ENCODE measurements around the gene TAS2R38.
"Not testable (repeated sequence)": the region's sequence is repeated elsewhere in the genome, so short reads cannot be mapped to it uniquely, and the experiment has no call there.

The TAS2R38 gene
- total RNA-seq = 0 to 0.66 (median 0) reads per million in 17 experiments

GRCh38 chr7:141973673-141974072 is at the start of gene TAS2R38:
Gene TAS2R38, minus strand, starts transcription at chr7:141973773. Its CDS starts 84 bp downstream, at chr7:141973689.
- DNase-seq = no peak

- DNase-seq = no peak
Measured at GRCh38 chr7:142018154-142018553, 44.6 kb upstream of the TAS2R38 start.

- no peak for DNase-seq
Measured at GRCh38 chr7:142017451-142017850, 43.9 kb upstream of the TAS2R38 start.

GRCh38 chr7:142012825-142013511 is 39.4 kb upstream of the TAS2R38 start:
- peak; percentile 53 to 72 (median 65) for DNase-seq

- DNase-seq = no peak
Measured at GRCh38 chr7:142010952-142011548, 37.5 kb upstream of the TAS2R38 start.

GRCh38 chr7:142009187-142009586 is 35.6 kb upstream of the TAS2R38 start:
- DNase-seq = no peak

- no peak for DNase-seq
Measured at GRCh38 chr7:142006577-142006976, 33.0 kb upstream of the TAS2R38 start.

- no peak for DNase-seq
Measured at GRCh38 chr7:142002179-142002578, 28.6 kb upstream of the TAS2R38 start.

GRCh38 chr7:142001163-142001874 is 27.7 kb upstream of the TAS2R38 start:
- DNase-seq = no peak

GRCh38 chr7:142000244-142000643 is 26.7 kb upstream of the TAS2R38 start:
- DNase-seq = no peak

- DNase-seq = no peak
Measured at GRCh38 chr7:141999058-141999623, 25.6 kb upstream of the TAS2R38 start.

- DNase-seq = no peak
Measured at GRCh38 chr7:141993354-141993753, 19.8 kb upstream of the TAS2R38 start.

- peak in 1 of 4 experiments; percentile 26 for DNase-seq
Measured at GRCh38 chr7:141992688-141993087, 19.1 kb upstream of the TAS2R38 start.

GRCh38 chr7:141992156-141992555 is 18.6 kb upstream of the TAS2R38 start:
- peak; percentile 60 to 85 (median 80) for DNase-seq

GRCh38 chr7:141991140-141991539 is 17.6 kb upstream of the TAS2R38 start:
- DNase-seq = peak in 3 of 4 experiments; percentile 27 to 41 (median 31)

GRCh38 chr7:141990011-141990725 is 16.6 kb upstream of the TAS2R38 start:
- DNase-seq = peak in 3 of 4 experiments; percentile 10 to 56 (median 55)

GRCh38 chr7:141987803-141988202 is 14.2 kb upstream of the TAS2R38 start:
- DNase-seq = not testable (repeated sequence)

GRCh38 chr7:141986923-141987322 is 13.3 kb upstream of the TAS2R38 start:
- no peak for DNase-seq

GRCh38 chr7:141985926-141986325 is 12.4 kb upstream of the TAS2R38 start:
- DNase-seq = not testable (repeated sequence)

GRCh38 chr7:141979568-141979967 is 6.0 kb upstream of the TAS2R38 start:
- peak in 3 of 4 experiments; percentile 10 to 50 (median 48) for DNase-seq

GRCh38 chr7:141978351-141978750 is 4.8 kb upstream of the TAS2R38 start:
- DNase-seq = no peak

- no peak for DNase-seq
Measured at GRCh38 chr7:141976524-141977245, 3.1 kb upstream of the TAS2R38 start.
